GM12878 (cell line): ENCODE data around the gene ITPKB. TPM values are rescaled to one million over a fixed set of nuclear protein-coding genes. Genes with fewer than 3 reads are reported as not detected.

Experiments used
- ATAC-seq: fragments of 200-7000 bp; cut with Tn5 transposase; 3 replicates; pipeline ENCODE4 v1.9.1; 2020; ENCODE audit warnings: mild to moderate bottlenecking, moderate library complexity
- BruUV-seq: library from RNA; stranded (reverse); fragments of 400-500 nt; replicated peaks from 2 replicates; lab custom pipeline; 2021; lab: Mats Ljungman, UMichigan
- CTCF ChIA-PET: fragments of 300-600 bp; sonication (Branson Sonifier 250); formaldehyde crosslinking; extraction: SDS; loops from one replicate; lab custom pipeline; 2021; ENCODE audit warnings: inconsistent platforms; lab: Yijun Ruan, JAX
- POLR2A ChIA-PET: fragments of 350-600 bp; formaldehyde crosslinking; extraction: SDS; loops from one replicate; lab custom pipeline; 2021; ENCODE audit warnings: inconsistent platforms; lab: Charles Lee
- RAD21 ChIA-PET: fragments of 300-600 bp; sonication (Branson Sonifier 250); formaldehyde crosslinking; loops from one replicate; lab custom pipeline; 2023; ENCODE audit warnings: antibody characterized with exemption; ENCODE audit not compliant: unreplicated experiment; lab: Charles Lee
- SMC1A ChIA-PET: fragments of 300-600 bp; sonication (Branson Sonifier 250); formaldehyde crosslinking; loops from one replicate; lab custom pipeline; 2023; ENCODE audit not compliant: unreplicated experiment, uncharacterized antibody; lab: Charles Lee
- DNase-seq: peaks from one replicate; pipeline ENCODE4 v3.0.0-alpha.2; 2011; ENCODE audit warnings: low read depth, low spot score
- FAIRE-seq: peaks from 3 replicates; lab custom pipeline; 2011; peaks lifted over from hg19 to GRCh38; lab: Jason Lieb, UNC
- H2AFZ ChIP-seq: 2 replicates; pipeline ENCODE4 v1.6.0; 2011; ENCODE audit warnings: low read depth, low read length, control low read depth; ENCODE audit not compliant: control insufficient read depth
- H3K27ac ChIP-seq: 2 replicates; pipeline ENCODE4 v1.5.1; 2011; ENCODE audit warnings: control low read depth; ENCODE audit not compliant: control insufficient read depth, insufficient read depth
- H3K27me3 ChIP-seq, 2 experiments: replicated peaks in 1 of 2; 2 replicates each; pipeline versions ENCODE4 v1.6.0 to v1.6.1; 2011; ENCODE audit warnings: low read length in 1 of 2; ENCODE audit not compliant: control insufficient read depth in 2 of 2, insufficient read depth in 2 of 2
- H3K36me3 ChIP-seq, 2 experiments: 2 replicates each; pipeline ENCODE4 v1.5.1; 2011; ENCODE audit warnings: low read length in 1 of 2; ENCODE audit not compliant: control insufficient read depth in 2 of 2, insufficient read depth in 2 of 2
- H3K4me1 ChIP-seq: 2 replicates; pipeline ENCODE4 v1.6.1; 2011; ENCODE audit warnings: mild to moderate bottlenecking, low read length, moderate library complexity, mixed read lengths; ENCODE audit not compliant: control insufficient read depth, insufficient read depth
- H3K4me2 ChIP-seq: 2 replicates; pipeline ENCODE4 v1.6.0; 2011; ENCODE audit warnings: control low read depth; ENCODE audit not compliant: control insufficient read depth, insufficient read depth
- H3K4me3 ChIP-seq: fragments of 200-600 bp; sonication (generic); 2 replicates; pipeline ENCODE4 v1.5.1; 2016
- H3K79me2 ChIP-seq: 2 replicates; pipeline ENCODE4 v1.6.0; 2011; ENCODE audit warnings: low read length; ENCODE audit not compliant: control insufficient read depth, insufficient read depth
- H3K9ac ChIP-seq: 2 replicates; pipeline ENCODE4 v1.8.0; 2011; ENCODE audit warnings: low read length, control low read depth, mixed read lengths; ENCODE audit not compliant: control insufficient read depth, insufficient read depth
- H3K9me3 ChIP-seq: replicated peaks from 3 replicates; pipeline ENCODE4 v1.5.1; 2011; ENCODE audit warnings: mild to moderate bottlenecking, low read length; ENCODE audit not compliant: control insufficient read depth, insufficient read depth
- H4K20me1 ChIP-seq: 2 replicates; pipeline ENCODE4 v1.6.0; 2011; ENCODE audit not compliant: control insufficient read depth, insufficient read depth
- CEBPB ChIP-seq, 2 experiments: fragments of 150-350 bp in 1 of 2; IDR thresholded peaks; 2 replicates each; pipeline ENCODE4 v1.6.1; 2012 to 2014; ENCODE audit warnings: low read depth in 2 of 2, low read length in 2 of 2, borderline replicate concordance in 1 of 2, inconsistent platforms in 1 of 2
- HCFC1 ChIP-seq: fragments of 150-350 bp; IDR thresholded peaks from 2 replicates; pipeline ENCODE4 v1.6.1; 2014; ENCODE audit warnings: low read length
- IRF3 ChIP-seq: fragments of 450-650 bp; IDR thresholded peaks from 2 replicates; pipeline ENCODE4 v1.6.1; 2014; ENCODE audit warnings: mild to moderate bottlenecking
- POLR2A ChIP-seq: IDR thresholded peaks from 2 replicates; pipeline ENCODE4 v1.6.1; 2011; ENCODE audit warnings: low read depth, mild to moderate bottlenecking, low read length
- RAD51 ChIP-seq: fragments of 450-650 bp; IDR thresholded peaks from 2 replicates; pipeline ENCODE4 v1.6.1; 2016; ENCODE audit warnings: moderate library complexity, mild to moderate bottlenecking, inconsistent platforms
- SMARCA5 ChIP-seq: fragments of 450-650 bp; IDR thresholded peaks from 2 replicates; pipeline ENCODE4 v1.6.1; 2017; ENCODE audit warnings: mild to moderate bottlenecking
- ZNF687 ChIP-seq: fragments of 450-650 bp; IDR thresholded peaks from 2 replicates; pipeline ENCODE4 v1.6.1; 2017; ENCODE audit warnings: mild to moderate bottlenecking, moderate library complexity
- WGBS: methylation state at CpG from one replicate; pipeline ENCODE4 v1.1.6; 2016; ENCODE audit warnings: low lambda C conversion rate; ENCODE audit not compliant: insufficient replicate concordance, insufficient coverage; ENCODE audit errors: missing lambda C conversion rate; 5-methylcytosine and 5-hydroxymethylcytosine counted together
- in situ Hi-C: fragments of 300-500 bp; cut with MboI; formaldehyde crosslinking; loops from 9 replicates; pipeline ENCODE4 v1.14.3; 2018; ENCODE audit warnings: mixed read lengths
- intact Hi-C: fragments of 100-400 bp; cut with micrococcal nuclease; formaldehyde crosslinking; loops from one replicate; pipeline ENCODE4 v1.14.2; 2022; ENCODE audit not compliant: unreplicated experiment
- polyA plus RNA-seq, 11 experiments: library from polyadenylated mRNA; depleted of rRNA in 4 of 11; unstranded in 6 of 11; stranded (reverse) in 5 of 11; fragments of >200 nt; fragmentation: Nextera tagmentation in 4 of 11; fragmentation: Illumina TruSeq in 1 of 11; extraction: Ambion mirVana in 4 of 11; extraction: Trizol in 1 of 11; gene quantifications; 1 replicate in 1 of 11; 2 replicates in 10 of 11; pipeline versions ENCODE4 v1.2.1 to v1.2.3, GENCODE V29; 2011 to 2016; ENCODE audit warnings: inconsistent platforms in 2 of 11, missing spikeins in 2 of 11, low read depth in 1 of 11
- total RNA-seq, 4 experiments: library from RNA; depleted of rRNA in 3 of 4; stranded (reverse); fragments of >200 nt in 3 of 4; fragmentation: Illumina TruSeq in 1 of 4; extraction: Trizol in 1 of 4; gene quantifications; 2 replicates each; pipeline versions ENCODE4 v1.2.1 to v1.2.3, GENCODE V29; 2013 to 2021
- TF ChIP-seq, protein P1 (sequence below): IDR thresholded peaks from 2 replicates; pipeline ENCODE4 v1.6.1; 2011; ENCODE audit warnings: low read depth, mild to moderate bottlenecking, low read length, moderate library complexity, borderline replicate concordance; ENCODE audit errors: extremely low read depth
- TF ChIP-seq, protein P2 (sequence below): IDR thresholded peaks from 2 replicates; pipeline ENCODE4 v1.6.1; 2012; ENCODE audit warnings: mild to moderate bottlenecking, low read depth, low read length
- TF ChIP-seq, protein P3 (sequence below): IDR thresholded peaks from 2 replicates; pipeline ENCODE4 v1.6.1; 2011; ENCODE audit warnings: borderline replicate concordance, low read depth, mild to moderate bottlenecking, moderate library complexity, low read length; ENCODE audit not compliant: insufficient read depth, poor library complexity, severe bottlenecking

Gene ITPKB
- total and polyA plus RNA-seq, 10 of the 15 experiments (the other 5 are each of a cell fraction or from before 2014, with no cell fraction given), result 1.3 to 38.7 (median 12.9) TPM

- Histone ChIP-seq H3K36me3 (no peaks in the 10 kb centered on the region), H3K79me2 (no peaks in the 10 kb centered on the region), H3K9me3 (peaks cover 3% of the 10 kb centered on the region; the same call in 1 of the 3 replicates), H3K4me1 (peaks cover 31% of the 10 kb centered on the region), H4K20me1 (no peaks in the 10 kb centered on the region), H3K27ac (no peak overlapping the region), H3K9ac (no peak overlapping the region), H3K4me2 (no peak overlapping the region), H3K4me3 (no peak overlapping the region), H2AFZ (no peak overlapping the region), H3K27me3 (no peaks in the 10 kb centered on the region)
- no TSS peak for BruUV-seq
- intact Hi-C loops (no loop called here), in situ Hi-C loops (no loop called here)
- TF ChIP-seq SMARCA5, result no peak
- TF ChIP-seq, protein P1, sequence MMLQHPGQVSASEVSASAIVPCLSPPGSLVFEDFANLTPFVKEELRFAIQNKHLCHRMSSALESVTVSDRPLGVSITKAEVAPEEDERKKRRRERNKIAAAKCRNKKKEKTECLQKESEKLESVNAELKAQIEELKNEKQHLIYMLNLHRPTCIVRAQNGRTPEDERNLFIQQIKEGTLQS, result no peak
- TF ChIP-seq, protein P2, sequence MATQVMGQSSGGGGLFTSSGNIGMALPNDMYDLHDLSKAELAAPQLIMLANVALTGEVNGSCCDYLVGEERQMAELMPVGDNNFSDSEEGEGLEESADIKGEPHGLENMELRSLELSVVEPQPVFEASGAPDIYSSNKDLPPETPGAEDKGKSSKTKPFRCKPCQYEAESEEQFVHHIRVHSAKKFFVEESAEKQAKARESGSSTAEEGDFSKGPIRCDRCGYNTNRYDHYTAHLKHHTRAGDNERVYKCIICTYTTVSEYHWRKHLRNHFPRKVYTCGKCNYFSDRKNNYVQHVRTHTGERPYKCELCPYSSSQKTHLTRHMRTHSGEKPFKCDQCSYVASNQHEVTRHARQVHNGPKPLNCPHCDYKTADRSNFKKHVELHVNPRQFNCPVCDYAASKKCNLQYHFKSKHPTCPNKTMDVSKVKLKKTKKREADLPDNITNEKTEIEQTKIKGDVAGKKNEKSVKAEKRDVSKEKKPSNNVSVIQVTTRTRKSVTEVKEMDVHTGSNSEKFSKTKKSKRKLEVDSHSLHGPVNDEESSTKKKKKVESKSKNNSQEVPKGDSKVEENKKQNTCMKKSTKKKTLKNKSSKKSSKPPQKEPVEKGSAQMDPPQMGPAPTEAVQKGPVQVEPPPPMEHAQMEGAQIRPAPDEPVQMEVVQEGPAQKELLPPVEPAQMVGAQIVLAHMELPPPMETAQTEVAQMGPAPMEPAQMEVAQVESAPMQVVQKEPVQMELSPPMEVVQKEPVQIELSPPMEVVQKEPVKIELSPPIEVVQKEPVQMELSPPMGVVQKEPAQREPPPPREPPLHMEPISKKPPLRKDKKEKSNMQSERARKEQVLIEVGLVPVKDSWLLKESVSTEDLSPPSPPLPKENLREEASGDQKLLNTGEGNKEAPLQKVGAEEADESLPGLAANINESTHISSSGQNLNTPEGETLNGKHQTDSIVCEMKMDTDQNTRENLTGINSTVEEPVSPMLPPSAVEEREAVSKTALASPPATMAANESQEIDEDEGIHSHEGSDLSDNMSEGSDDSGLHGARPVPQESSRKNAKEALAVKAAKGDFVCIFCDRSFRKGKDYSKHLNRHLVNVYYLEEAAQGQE, result no peak
- no peak for TF ChIP-seq IRF3
- TF ChIP-seq HCFC1, result no peak
- TF ChIP-seq POLR2A, result no peak
- TF ChIP-seq RAD51, result no peak
- TF ChIP-seq CEBPB (IDR thresholded peaks at IDR 0.05; ENCODE audit: borderline replicate concordance in 1 of 2, low read depth in 2 of 2, low read length in 2 of 2), result no peak
- no peak for TF ChIP-seq ZNF687
- TF ChIP-seq, protein P3, sequence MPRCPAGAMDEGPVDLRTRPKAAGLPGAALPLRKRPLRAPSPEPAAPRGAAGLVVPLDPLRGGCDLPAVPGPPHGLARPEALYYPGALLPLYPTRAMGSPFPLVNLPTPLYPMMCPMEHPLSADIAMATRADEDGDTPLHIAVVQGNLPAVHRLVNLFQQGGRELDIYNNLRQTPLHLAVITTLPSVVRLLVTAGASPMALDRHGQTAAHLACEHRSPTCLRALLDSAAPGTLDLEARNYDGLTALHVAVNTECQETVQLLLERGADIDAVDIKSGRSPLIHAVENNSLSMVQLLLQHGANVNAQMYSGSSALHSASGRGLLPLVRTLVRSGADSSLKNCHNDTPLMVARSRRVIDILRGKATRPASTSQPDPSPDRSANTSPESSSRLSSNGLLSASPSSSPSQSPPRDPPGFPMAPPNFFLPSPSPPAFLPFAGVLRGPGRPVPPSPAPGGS, result no peak
- no peak for ATAC-seq
- ChIA-PET RAD21 (no interaction called here), CTCF (interaction anchor here (1.0 to 1.1 kb wide), 2 partner anchors 18 to 65 kb away, joined by 3 read pairs; no protein-coding TSS in a partner anchor), POLR2A (no interaction called here), SMC1A (interaction anchor here (1.2 to 3.8 kb wide), 2 partner anchors 22 to 59 kb away, joined by 3 to 16 read pairs; no protein-coding TSS in a partner anchor)
- DNase-seq, result no peak
- WGBS, result 42% methylated on average over 4 of the region's 4 CpGs
- FAIRE-seq, result no peak
Measured at GRCh38 chr1:226762055-226762454, 23.0 kb upstream of the ITPKB start.
